HT1080 (cell line): ENCODE results near the gene NR5A1. TPM values are rescaled to one million over a fixed set of nuclear protein-coding genes. Genes with fewer than 3 reads are reported as not detected.

Experiments
- DNase-seq: peaks from one replicate; pipeline ENCODE4 v3.0.0-alpha.2; 2015; ENCODE audit warnings: low read depth
- total RNA-seq: library from RNA; depleted of rRNA; stranded (reverse); fragments of >200 nt; shearing (Covaris generic); gene quantifications from 2 replicates; pipeline ENCODE4 v1.2.3, GENCODE V29; 2014

NR5A1 gene
- total RNA-seq, 1 experiment from 2014 or later = not detected

GRCh38 chr9:124467410-124468060 lies 39.7 kb downstream of the NR5A1 start:
- DNase-seq = no peak

- DNase-seq = no peak
Observed at GRCh38 chr9:124465736-124466135, 41.5 kb downstream of the NR5A1 start.

GRCh38 chr9:124462739-124463138 lies 44.5 kb downstream of the NR5A1 start:
- no peak for DNase-seq

- DNase-seq = no peak
Observed at GRCh38 chr9:124458441-124458840, 48.8 kb downstream of the NR5A1 start.

- no peak for DNase-seq
Observed at GRCh38 chr9:124457887-124458431, 49.2 kb downstream of the NR5A1 start.

GRCh38 chr9:124457079-124457886 lies 49.9 kb downstream of the NR5A1 start:
- DNase-seq = no peak

- DNase-seq = no peak
Observed at GRCh38 chr9:124456341-124457078, 50.7 kb downstream of the NR5A1 start.

GRCh38 chr9:124455820-124456219 lies 51.4 kb downstream of the NR5A1 start:
- no peak for DNase-seq

GRCh38 chr9:124454791-124455443 lies 52.3 kb downstream of the NR5A1 start:
- no peak for DNase-seq

- no peak for DNase-seq
Observed at GRCh38 chr9:124454296-124454695, 52.9 kb downstream of the NR5A1 start.

GRCh38 chr9:124453586-124454191 lies 53.5 kb downstream of the NR5A1 start:
- no peak for DNase-seq

- no peak for DNase-seq
Observed at GRCh38 chr9:124452841-124453585, 54.2 kb downstream of the NR5A1 start.

- no peak for DNase-seq
Observed at GRCh38 chr9:124452326-124452725, 54.9 kb downstream of the NR5A1 start.

- DNase-seq = no peak
Observed at GRCh38 chr9:124450931-124451661, 56.1 kb downstream of the NR5A1 start.

- DNase-seq = no peak
Observed at GRCh38 chr9:124450241-124450924, 56.8 kb downstream of the NR5A1 start, which contains the start of gene ADGRD2. Gene ADGRD2, plus strand, starts transcription at chr9:124450451. Its CDS starts 1,216 bp downstream, at chr9:124451667.

GRCh38 chr9:124449381-124450151 lies 57.6 kb downstream of the NR5A1 start:
- no peak for DNase-seq

- no peak for DNase-seq
Observed at GRCh38 chr9:124448019-124448418, 59.2 kb downstream of the NR5A1 start.

GRCh38 chr9:124447297-124447661 lies 59.9 kb downstream of the NR5A1 start:
- DNase-seq = no peak
